Panc1 (cell line): ENCODE results near the gene KRT38. TPM values are rescaled to one million over a fixed set of nuclear protein-coding genes. Genes with fewer than 3 reads are reported as not detected.

ENCODE experiments used
- ATAC-seq: fragments of 200-7000 bp; cut with Tn5 transposase; 2 replicates; pipeline ENCODE4 v1.9.1; 2020; ENCODE audit warnings: mild to moderate bottlenecking, moderate library complexity
- BruUV-seq: library from RNA; stranded (reverse); fragments of 400-500 nt; replicated peaks from 2 replicates; lab custom pipeline; 2021; lab: Mats Ljungman, UMichigan
- CTCF ChIA-PET: fragments of 300-600 bp; sonication (Branson Sonifier 250); formaldehyde crosslinking; loops from one replicate; lab custom pipeline; 2022; ENCODE audit warnings: antibody characterized with exemption; lab: Charles Lee
- POLR2A ChIA-PET: fragments of 300-600 bp; sonication (Branson Sonifier 250); formaldehyde crosslinking; loops from one replicate; lab custom pipeline; 2022; ENCODE audit warnings: antibody characterized with exemption; lab: Charles Lee
- DNase-seq: peaks from one replicate; pipeline ENCODE4 v3.0.0-alpha.2; 2010; ENCODE audit warnings: low read depth, low spot score
- H3K27ac ChIP-seq: 2 replicates; pipeline ENCODE4 v1.5.1; 2011; ENCODE audit warnings: mild to moderate bottlenecking, low read length, inconsistent platforms
- H3K27me3 ChIP-seq: fragments of 200-500 bp; sonication (Bioruptor generic); 2 replicates; pipeline ENCODE4 v1.6.0; 2014; ENCODE audit warnings: low read length, inconsistent platforms; ENCODE audit not compliant: control insufficient read depth, insufficient read depth
- H3K36me3 ChIP-seq: fragments of 200-500 bp; sonication (Bioruptor generic); 2 replicates; pipeline ENCODE4 v1.5.1; 2014; ENCODE audit warnings: inconsistent platforms, mild to moderate bottlenecking, low read length, moderate library complexity; ENCODE audit not compliant: control insufficient read depth, insufficient read depth
- H3K4me1 ChIP-seq: 2 replicates; pipeline ENCODE4 v1.5.1; 2011; ENCODE audit warnings: inconsistent platforms, mild to moderate bottlenecking, low read length, moderate library complexity; ENCODE audit not compliant: control insufficient read depth, insufficient read depth
- H3K4me3 ChIP-seq, 2 experiments: 2 replicates each; pipeline ENCODE4 v1.5.1; 2011 to 2012; ENCODE audit warnings: low read depth in 2 of 2, low read length in 2 of 2, mild to moderate bottlenecking in 2 of 2, inconsistent platforms in 1 of 2, moderate library complexity in 1 of 2
- H3K9me3 ChIP-seq: fragments of 200-500 bp; sonication (Bioruptor generic); 2 replicates; pipeline ENCODE4 v1.5.1; 2014; ENCODE audit warnings: low read depth, mild to moderate bottlenecking, inconsistent platforms, low read length, moderate library complexity; ENCODE audit not compliant: control insufficient read depth, insufficient read depth
- POLR2AphosphoS5 ChIP-seq: IDR thresholded peaks from 2 replicates; pipeline ENCODE4 v1.6.1; 2012; ENCODE audit warnings: mild to moderate bottlenecking, low read depth, low read length, moderate library complexity
- SIN3A ChIP-seq: IDR thresholded peaks from 2 replicates; pipeline ENCODE4 v1.6.1; 2012; ENCODE audit warnings: low read depth, mild to moderate bottlenecking, low read length, moderate library complexity, borderline replicate concordance; ENCODE audit not compliant: insufficient read depth
- TCF7L2 ChIP-seq: IDR thresholded peaks from 2 replicates; pipeline ENCODE4 v1.6.1; 2011; ENCODE audit warnings: mild to moderate bottlenecking, low read depth, low read length, inconsistent platforms
- in situ Hi-C: cut with HindIII; loops from 2 replicates; pipeline ENCODE4 v1.10.0; 2016; ENCODE audit warnings: low sequenced_read_pairs, low pct_unique_long_range_greater_than_20kb
- intact Hi-C: fragments of 100-400 bp; cut with micrococcal nuclease; formaldehyde crosslinking; loops from one replicate; pipeline ENCODE4 v1.10.0; 2022; ENCODE audit not compliant: unreplicated experiment
- total RNA-seq: library from RNA; stranded (reverse); gene quantifications from one replicate; pipeline ENCODE4 v1.2.1, GENCODE V29; 2021; ENCODE audit not compliant: unreplicated experiment
- TF ChIP-seq, protein P1 (sequence below): fragments of 450-650 bp; IDR thresholded peaks from 2 replicates; pipeline ENCODE4 v1.5.1; 2017; ENCODE audit warnings: mild to moderate bottlenecking
- TF ChIP-seq, protein P2 (sequence below), 2 experiments: IDR thresholded peaks; 2 replicates each; pipeline ENCODE4 v1.6.1; 2011 to 2012; ENCODE audit warnings: low read depth in 2 of 2, control low read depth in 1 of 2, low read length in 1 of 2, mild to moderate bottlenecking in 1 of 2, moderate library complexity in 1 of 2; ENCODE audit not compliant: insufficient read depth in 1 of 2

KRT38 gene
- total RNA-seq, 1 experiment from 2014 or later: not detected

DNA sequence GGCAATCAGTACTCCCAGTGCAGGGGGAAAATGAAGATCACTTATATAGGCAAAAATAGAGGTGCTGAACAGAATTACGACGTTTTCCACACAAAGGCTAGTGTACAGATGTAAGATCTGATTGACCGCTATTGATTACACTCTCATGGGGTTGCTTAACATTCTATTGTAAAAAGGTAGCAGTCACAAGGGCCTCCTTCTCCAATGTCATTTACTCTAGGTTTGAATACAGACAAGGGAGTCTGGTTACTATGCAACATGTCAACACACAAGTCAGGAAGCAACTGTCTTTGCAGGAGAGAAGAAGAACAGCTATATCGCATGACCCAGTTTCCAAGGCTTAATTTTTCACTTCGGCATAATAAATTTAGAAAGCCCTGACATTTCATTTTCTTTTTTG, 24.3 kb downstream of the KRT38 start:
- peak overlapping the region; percentile 77; the same call in 1 of the 2 replicates for H3K27ac ChIP-seq
- POLR2A ChIA-PET: no interaction called here
- no peaks in the 10 kb centered on the region for H3K36me3 ChIP-seq
- H3K27me3 ChIP-seq: no peaks in the 10 kb centered on the region
- TF ChIP-seq SIN3A (no peak), POLR2AphosphoS5 (no peak), TCF7L2 (no peak)
- TF ChIP-seq, protein P1, sequence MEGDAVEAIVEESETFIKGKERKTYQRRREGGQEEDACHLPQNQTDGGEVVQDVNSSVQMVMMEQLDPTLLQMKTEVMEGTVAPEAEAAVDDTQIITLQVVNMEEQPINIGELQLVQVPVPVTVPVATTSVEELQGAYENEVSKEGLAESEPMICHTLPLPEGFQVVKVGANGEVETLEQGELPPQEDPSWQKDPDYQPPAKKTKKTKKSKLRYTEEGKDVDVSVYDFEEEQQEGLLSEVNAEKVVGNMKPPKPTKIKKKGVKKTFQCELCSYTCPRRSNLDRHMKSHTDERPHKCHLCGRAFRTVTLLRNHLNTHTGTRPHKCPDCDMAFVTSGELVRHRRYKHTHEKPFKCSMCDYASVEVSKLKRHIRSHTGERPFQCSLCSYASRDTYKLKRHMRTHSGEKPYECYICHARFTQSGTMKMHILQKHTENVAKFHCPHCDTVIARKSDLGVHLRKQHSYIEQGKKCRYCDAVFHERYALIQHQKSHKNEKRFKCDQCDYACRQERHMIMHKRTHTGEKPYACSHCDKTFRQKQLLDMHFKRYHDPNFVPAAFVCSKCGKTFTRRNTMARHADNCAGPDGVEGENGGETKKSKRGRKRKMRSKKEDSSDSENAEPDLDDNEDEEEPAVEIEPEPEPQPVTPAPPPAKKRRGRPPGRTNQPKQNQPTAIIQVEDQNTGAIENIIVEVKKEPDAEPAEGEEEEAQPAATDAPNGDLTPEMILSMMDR: no peak
- TF ChIP-seq, protein P2, sequence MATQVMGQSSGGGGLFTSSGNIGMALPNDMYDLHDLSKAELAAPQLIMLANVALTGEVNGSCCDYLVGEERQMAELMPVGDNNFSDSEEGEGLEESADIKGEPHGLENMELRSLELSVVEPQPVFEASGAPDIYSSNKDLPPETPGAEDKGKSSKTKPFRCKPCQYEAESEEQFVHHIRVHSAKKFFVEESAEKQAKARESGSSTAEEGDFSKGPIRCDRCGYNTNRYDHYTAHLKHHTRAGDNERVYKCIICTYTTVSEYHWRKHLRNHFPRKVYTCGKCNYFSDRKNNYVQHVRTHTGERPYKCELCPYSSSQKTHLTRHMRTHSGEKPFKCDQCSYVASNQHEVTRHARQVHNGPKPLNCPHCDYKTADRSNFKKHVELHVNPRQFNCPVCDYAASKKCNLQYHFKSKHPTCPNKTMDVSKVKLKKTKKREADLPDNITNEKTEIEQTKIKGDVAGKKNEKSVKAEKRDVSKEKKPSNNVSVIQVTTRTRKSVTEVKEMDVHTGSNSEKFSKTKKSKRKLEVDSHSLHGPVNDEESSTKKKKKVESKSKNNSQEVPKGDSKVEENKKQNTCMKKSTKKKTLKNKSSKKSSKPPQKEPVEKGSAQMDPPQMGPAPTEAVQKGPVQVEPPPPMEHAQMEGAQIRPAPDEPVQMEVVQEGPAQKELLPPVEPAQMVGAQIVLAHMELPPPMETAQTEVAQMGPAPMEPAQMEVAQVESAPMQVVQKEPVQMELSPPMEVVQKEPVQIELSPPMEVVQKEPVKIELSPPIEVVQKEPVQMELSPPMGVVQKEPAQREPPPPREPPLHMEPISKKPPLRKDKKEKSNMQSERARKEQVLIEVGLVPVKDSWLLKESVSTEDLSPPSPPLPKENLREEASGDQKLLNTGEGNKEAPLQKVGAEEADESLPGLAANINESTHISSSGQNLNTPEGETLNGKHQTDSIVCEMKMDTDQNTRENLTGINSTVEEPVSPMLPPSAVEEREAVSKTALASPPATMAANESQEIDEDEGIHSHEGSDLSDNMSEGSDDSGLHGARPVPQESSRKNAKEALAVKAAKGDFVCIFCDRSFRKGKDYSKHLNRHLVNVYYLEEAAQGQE (IDR thresholded peaks at IDR 0.05; ENCODE audit: insufficient read depth in 1 of 2, low read depth in 2 of 2, low read length in 1 of 2): no peak
- DNase-seq (no peak), ATAC-seq (no peak)
- no peak overlapping the region for H3K4me3 ChIP-seq
- CTCF ChIA-PET: no interaction called here
- intact Hi-C loops: no loop called here
- in situ Hi-C loops: no loop called here
- no TSS peak for BruUV-seq
- no peaks in the 10 kb centered on the region for H3K9me3 ChIP-seq
- peaks cover 17% of the 10 kb centered on the region; the same call in 1 of the 2 replicates for H3K4me1 ChIP-seq

DNA sequence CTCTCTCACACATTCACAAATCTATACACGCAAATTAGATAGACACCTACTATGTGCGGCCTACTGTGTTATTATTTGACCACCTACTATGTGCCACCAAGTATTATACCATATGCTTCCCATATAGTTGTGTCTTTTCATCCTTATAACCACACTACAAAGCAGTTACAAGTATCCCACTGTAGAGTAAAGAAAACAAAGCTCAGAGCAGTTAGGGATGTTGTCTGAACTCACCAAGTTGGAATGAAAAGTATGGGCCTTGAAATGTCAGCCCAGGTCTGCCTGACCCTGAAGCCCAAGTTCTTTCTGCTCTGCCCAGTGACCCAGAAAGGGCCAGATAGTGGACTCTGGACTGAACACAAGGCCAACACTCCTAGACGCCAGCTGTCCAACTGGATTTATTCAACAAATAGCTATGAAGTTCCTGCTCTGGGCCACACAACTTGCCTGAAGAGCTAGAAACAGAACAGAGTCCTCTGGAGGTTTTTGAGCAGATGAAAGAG, 24.9 kb downstream of the KRT38 start:
- H3K9me3 ChIP-seq: no peaks in the 10 kb centered on the region
- in situ Hi-C loops (no loop called here), intact Hi-C loops (no loop called here)
- no peak for DNase-seq
- peak overlapping the region; percentile 77 for H3K27ac ChIP-seq
- TF ChIP-seq, protein P2 (IDR thresholded peaks at IDR 0.05; ENCODE audit: insufficient read depth in 1 of 2, low read depth in 2 of 2, low read length in 1 of 2): no peak
- no peak for TF ChIP-seq POLR2AphosphoS5
- no peak for TF ChIP-seq TCF7L2
- no peak overlapping the region for H3K4me3 ChIP-seq
- CTCF ChIA-PET: no interaction called here
- no peaks in the 10 kb centered on the region for H3K36me3 ChIP-seq
- H3K4me1 ChIP-seq: peaks cover 17% of the 10 kb centered on the region; the same call in 1 of the 2 replicates
- no TSS peak for BruUV-seq
- no peaks in the 10 kb centered on the region for H3K27me3 ChIP-seq
- POLR2A ChIA-PET: no interaction called here
- peak; percentile 69 for ATAC-seq
